NOMO-1 treated with dmso at 0.1 percent for 144 hours (cell line): ENCODE results near the gene DUSP10.

Experiments used
- DNase-seq: peaks from one replicate; lab custom pipeline; 2025; ENCODE audit not compliant: unreplicated experiment; lab: John Stamatoyannopoulos, UW

The DUSP10 gene

DNA sequence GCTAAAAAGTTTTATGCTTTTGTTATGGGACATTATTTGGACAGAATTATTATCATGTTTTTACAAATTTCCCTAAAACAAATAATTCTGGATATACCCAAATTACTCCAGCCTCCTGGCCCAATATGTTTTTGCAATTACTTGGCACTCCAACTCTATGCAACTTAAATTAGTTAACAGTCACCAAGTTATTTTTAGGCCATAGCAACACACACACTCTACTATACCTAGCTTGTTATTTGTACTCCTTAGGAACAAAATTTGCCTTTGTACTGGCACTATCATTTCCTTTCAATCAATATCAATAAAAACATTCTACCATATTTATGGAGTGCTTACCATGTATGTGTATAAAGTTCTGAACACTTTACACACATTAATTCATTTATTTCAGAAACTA is 7.7 kb downstream of the DUSP10 start:
- DNase-seq = no peak

DNA sequence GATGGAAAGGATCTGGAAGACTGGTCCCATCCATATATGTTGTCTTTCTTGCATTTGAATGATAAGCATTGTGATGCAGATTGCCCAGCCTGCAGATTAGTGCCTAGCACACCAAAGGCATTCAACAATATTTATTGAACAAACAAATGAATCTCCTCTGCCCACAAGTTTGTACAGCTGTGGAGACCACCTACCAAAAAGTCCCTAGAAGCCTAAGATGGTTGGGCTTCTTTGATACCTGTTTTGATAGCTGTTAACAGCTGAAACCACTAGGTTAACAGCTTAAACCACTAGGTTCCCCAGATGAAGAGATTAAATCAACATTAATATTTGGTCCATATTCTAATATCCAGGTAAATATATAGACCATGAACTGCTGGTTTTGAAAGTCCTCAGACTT is 9.8 kb downstream of the DUSP10 start:
- no peak for DNase-seq

DNA sequence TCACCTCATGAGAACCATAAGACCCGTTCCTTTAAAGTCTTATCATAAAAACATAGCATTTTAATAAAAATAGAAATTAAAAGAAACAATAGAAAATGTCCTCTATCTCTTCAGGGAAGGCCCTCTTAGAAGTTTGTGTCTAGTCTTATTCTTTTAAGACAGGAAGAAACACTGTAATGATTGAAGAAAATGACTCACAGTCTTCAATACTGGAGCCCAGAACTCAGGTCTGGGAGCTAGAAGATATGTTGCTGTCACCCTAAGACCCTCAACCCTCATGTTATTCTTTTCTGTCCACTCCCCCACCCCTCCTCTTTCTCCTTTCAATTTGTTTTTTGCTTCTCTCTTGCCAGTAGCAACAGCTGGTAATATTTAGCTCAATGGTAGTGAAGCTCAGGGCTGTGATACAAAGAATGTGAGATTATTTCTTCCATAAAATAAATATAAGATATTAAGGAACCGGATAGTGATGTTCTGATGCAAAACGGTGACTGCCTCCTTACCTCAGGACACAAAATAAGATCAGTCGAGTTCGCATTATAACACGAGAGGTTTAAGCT is 12.0 kb downstream of the DUSP10 start:
- DNase-seq = no peak

DNA sequence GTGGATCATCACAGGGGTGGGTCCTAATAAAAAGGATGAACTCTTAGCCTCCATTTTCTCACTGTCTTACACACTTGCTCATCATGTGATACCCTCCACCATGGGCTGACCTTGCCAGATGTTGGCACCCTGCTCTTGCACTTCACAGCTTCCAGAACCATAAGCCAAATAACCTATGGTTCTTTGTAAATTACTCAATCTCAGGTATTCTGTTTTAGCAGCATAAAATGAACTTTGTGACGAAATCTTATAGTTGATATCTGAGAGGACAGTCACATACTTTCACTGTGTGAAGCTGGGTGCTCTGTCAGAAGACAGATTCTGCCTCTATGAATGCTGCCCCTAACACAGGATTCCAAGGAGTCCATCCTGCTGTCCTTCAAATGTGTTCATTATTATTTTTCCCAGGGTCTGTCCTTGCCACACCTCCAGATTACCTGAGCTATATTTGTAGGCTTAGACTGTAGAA is 13.8 kb downstream of the DUSP10 start:
- DNase-seq = no peak

DNA sequence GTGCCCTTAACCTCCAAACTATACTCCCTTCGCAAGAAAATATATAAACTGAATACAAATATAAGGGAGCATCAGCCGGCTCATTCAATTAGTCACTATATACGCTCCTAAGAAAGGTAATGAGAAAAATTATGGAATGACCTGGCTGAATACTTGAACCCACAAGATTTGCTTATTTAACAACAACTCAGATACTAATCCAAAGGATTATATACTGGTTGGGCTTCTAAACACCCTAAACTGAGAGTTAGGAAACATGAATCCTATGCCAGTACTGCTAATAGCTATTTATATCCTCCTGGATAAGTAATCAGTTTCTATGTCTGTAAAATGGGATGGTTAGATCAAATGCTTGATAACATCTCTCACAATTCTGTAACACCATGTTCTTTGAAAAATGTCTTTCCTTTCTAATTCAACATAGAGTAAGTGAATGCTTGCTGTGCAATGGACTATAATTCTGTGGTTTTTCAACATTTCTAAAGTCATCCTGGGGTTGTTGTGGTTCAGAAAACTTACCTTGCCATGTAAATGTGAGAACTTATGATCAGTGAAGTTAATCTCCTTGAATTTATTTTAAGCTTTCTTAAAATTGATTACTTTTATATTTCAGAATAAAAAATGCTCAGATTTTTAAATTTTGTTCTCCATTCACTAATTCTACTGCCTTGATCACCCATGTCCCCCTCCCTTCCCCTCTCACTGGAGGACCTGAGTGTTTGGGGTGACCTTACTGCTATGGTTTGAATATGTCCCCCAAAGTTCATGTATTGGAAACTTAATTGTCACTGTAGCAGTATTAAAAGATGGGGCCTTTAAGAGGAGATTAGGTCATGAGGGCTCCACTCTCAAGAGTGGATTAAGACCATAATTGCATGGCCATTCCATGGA is 14.5 kb downstream of the DUSP10 start:
- DNase-seq = no peak

DNA sequence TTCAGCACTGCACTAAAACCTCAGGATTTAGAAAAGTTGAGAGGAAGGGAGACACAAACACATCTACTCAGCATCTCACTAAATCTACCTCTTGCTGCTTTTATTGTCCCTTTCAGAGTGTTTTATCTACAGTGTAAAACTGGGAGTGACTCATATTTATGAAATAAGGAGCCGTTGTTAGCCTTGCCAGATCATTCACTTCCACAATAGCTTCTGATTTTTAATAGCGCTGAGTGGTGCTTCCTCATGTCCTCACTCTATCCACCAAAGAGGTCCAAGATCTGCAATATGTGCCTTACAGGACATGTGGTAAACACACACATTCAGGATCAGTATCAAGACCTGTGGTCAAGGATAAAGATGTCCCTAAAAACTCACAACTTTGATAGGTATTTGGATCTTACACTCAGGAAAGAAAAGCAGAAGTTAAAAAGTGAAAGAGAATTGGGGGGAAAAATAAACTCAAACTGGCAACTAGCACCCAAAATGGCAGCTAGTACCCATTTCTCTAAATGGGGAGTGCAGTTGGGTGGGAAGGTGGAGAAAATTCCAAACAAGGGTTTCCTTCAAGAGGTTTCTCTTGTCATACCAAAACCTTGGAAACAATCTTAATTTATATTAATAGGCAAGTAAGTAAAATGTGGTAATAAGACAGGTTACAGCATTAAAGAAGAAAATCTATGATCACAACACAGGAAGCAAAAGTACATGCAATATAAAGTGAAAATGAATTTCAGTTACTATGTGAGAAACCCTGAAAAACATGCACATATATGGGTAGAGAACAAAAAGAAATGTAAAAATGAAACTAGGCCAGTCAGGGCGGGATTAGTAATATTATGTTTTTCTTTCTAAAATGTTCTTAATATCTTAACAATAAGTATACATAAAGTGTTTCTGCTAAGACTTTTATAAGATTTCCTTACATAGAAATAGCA is 15.9 kb downstream of the DUSP10 start:
- peak; percentile 82 for DNase-seq

DNA sequence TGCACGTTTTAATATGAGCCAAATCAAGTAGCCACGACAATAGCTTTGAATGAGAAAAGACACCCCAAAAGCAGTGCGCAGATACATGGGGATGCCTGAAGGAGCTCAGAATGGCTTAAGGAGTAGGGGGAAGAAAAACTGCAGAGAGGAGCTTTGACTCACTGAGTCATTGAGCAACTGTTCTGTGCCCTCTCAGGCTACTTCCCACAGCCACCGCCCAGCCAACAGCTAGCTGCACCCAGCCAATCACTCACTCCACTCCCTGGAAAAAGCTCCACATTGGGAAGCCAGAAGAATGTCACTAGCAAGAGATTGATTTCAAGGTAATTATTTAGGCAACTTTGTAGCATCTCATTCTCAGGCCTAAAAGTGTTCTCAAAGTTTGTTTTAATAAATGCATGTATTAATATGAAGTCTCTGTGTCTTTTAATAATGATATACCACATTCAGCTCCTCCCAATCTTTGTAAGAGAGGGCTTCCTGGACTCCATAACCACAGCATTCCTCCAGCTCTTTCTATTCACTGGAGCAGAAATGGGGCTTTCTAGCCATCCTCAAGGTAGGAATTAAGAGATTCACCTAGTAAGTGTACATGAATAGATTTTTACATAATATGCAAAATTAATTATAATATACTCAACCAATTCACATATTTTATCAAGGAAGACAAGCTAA is 16.8 kb downstream of the DUSP10 start:
- peak; percentile 54 for DNase-seq

DNA sequence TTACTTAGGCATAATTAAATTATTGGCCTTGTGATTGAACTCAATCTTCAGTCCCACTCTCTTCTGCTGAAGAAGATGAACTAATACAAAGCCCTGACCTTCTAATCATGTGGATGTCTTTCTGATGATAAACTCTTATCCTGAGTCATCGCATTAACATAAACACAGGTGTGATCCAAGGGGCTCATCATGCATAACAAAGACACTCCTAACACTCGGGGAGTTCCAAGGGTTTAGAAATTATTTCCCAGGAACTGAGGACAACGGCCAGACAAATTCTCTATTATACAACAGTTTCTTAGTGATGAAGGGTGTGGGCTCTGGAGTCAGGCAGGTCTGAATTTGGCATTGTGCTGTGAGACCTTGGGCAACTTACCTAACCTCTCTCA is 18.0 kb downstream of the DUSP10 start:
- DNase-seq = no peak

DNA sequence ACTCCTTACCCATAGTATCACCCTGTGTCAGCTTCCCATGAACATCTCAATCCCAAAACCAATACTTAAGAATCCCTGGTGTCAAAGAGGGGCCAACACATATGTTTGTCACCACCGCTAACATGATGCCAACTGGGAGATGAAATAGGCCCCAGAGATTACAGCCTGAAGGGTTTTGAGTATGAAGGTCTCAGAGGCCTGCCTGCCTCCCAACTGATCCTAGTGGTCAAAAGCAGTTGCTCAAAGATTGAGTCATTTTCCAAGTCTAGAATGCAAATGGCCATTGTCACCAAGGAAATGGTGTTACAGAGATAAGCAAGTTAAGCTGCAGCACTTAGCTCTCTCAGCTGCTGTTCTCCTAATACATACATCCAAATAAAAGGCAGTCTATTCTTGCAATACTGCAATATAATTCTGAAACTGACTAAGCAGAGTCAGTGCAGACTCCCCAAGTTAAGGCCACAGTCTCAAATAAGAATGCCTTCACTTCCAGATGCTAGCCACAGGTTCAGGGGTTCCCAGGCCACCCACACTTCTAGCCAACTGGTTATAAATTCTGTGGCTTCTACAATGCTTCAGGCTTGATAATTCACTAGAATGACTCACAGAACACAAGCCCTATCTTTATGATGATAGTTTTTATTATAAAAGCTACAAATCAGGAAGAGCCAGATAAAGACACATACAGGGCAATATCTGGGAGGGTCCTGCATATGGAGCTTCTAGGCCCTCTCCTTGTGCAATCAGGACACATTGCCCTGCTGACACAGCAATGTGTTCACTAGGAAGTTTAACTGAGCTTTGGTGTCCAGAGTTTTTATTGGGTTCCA is 18.7 kb downstream of the DUSP10 start:
- DNase-seq = no peak

DNA sequence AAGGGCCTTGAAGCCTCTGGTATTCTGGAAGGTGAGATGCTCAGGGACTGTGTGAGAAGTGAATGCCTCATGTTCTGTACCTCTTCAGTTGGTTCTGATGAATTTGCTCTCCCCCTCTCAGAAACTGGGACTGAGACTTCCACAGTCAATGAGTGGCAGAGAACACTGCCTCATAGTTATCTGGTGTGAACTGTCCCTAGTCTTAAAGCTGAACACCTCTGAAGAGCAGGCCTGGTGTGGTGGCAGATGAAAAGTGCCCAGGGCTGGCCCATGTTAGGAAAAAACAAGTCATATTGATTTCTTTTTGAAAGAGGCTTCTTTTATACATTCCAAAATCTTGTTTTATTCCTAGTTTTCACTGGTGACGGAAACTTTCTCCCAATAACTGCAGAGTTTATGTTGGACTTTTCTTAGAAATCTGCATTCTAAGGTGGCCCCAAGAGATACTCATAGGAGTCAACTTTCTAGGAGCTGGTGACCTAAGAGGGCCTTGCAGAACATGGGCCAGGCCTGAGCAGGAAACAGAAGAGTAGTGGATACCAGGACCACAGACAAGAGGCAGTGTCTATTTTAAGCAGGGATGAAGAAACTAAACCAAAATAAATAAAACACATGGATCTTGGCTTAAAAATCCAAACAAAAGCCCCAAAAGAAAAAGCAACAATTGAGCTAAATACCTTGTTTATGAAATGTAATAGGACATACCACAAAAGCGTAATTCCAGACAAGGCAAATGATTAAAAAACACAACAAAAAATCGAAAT is 19.5 kb downstream of the DUSP10 start:
- no peak for DNase-seq

DNA sequence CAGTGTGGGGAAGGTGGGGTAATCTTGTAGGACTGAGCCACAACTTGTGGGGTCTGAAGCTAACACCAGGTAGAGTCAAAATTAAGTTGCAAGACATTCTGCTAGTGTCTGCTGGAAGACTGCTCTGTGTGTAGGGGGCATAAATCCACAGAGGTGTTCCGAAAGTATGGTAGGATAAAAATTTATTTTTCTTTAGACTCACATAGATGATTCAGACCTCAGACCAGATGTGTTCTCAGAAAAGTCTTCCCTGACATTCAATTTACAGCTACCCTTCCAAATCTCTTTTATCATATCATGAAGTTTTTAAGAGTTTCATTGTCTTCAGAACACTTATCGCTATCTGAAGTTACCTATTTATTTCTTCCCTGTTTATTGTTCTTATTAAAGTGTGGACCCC is 21.3 kb downstream of the DUSP10 start:
- DNase-seq = no peak

DNA sequence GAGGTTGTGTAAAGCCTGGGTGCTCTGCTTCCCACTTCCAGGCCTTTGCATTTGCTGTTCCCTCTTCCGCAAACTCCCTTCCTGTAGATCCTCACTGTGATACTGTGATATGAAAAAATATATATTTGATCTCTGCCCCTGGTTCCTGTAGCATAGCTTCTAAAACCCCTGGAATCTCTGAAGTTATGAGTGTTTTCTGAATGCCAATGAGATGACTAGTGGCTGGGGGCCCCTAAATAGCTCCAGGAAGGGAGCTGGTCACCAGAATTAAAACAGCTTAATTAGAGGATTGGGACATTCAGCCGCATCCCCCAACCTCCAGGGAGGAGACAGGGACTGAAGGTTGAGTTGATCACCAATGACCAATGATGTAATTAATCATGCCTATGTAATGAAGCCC is 21.9 kb downstream of the DUSP10 start:
- DNase-seq = no peak

DNA sequence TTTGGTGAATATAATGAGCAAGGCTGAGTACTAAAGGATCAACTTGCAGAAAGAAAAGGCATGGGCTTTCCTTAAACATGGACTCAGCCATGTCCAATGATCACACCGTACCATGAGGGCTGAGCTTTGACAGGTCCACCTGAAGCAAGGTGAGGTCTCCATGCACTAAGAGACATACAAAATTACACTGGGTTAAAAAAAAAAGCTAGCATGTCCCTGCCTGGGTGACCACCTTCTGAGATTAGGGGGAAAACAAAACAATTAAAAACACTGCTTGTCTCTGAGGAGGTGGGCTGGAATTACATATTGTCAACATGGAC is 22.7 kb downstream of the DUSP10 start:
- DNase-seq = no peak

DNA sequence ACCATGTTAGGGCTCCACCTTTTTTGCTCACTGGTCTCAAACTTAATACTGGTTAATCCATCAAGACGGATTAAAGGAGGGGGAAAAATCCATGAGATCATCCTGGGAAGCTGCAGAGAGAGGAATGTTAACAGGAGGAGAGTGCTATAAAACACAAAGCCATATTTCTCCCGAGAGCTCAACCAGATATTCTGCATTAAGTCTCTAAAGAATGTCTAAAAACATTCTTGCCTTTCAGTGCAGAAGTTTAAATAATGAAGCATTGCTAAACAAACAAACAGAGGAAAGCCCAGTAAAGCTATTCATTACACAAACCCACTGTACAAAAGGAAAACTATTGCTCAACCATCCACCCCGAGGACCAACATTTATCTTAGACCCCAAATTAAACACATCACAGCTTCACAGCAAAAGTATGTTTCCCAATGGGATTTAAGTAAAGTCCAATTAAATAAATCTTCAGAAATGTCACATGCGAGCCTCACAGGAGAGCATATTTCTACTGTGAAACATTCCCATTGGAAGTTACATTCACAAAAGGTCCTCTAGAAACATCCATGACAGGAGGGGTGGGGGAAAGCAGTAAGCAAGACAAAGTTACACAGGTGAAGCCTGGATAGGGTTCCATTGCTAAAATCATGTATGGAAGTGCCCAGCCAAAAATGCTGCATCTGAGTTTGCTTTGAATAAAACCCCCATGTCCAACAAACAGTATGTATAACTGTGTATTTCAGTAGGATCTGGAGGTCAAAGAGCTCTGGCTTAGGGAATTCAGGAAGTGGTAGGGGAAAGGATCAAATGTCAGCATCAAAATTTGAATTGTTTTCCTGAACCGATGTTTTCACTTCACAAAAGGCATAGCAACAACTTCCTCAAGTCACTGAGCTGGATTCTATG is 23.3 kb downstream of the DUSP10 start:
- DNase-seq = no peak

DNA sequence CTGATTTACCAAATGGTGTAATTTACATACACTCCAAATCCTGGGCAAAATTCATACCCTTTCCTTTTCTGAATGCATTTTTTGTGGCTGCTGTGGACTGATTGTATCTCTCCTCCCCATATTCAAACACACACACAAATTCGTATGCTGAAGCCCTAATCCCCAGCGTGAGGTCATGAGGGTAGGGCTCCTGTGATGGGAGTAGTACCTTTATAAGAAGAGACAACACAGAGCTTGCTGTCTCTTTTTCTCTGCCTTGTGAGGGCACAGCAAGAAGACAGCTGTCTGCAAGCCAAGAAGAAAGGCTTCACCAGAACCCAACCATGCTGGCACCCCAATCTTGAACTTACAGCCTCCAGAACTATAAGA is 24.4 kb downstream of the DUSP10 start:
- DNase-seq = no peak

DNA sequence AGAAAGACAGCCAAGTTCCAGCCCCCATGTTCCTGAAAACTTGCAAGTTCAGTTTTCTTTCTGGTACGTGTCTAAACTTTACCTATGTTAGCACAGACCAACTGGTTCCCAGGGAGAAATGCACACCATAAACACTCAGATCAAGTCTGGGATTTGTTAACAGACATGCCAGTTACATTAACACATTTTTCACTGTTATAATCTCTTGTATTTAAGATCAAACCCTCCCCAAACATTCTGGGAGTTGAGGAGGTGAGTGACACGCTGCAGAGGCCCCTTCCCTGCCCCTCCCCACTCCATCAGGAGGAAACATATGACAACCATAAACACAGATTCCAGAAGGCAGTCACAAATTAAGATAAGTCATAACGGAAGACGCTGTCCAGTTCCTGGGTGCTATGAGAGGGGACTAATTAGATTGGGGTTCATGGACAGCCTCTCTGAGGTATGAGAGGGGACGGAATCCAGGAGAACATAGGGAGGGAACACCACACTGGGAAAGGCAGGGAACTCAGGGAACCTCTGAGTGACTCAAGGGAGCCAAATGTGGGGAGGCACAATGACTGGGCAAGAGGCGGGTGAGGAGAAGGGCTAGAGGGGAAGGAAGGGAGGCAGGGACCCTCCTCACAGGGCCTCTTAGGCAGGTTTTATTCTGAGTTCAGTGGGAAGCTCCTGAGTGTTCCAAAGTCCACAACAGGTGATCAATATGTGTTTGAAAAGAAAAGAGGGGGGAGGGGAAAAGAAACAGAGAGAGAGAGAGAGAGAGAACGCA is 25.0 kb downstream of the DUSP10 start:
- DNase-seq = no peak

DNA sequence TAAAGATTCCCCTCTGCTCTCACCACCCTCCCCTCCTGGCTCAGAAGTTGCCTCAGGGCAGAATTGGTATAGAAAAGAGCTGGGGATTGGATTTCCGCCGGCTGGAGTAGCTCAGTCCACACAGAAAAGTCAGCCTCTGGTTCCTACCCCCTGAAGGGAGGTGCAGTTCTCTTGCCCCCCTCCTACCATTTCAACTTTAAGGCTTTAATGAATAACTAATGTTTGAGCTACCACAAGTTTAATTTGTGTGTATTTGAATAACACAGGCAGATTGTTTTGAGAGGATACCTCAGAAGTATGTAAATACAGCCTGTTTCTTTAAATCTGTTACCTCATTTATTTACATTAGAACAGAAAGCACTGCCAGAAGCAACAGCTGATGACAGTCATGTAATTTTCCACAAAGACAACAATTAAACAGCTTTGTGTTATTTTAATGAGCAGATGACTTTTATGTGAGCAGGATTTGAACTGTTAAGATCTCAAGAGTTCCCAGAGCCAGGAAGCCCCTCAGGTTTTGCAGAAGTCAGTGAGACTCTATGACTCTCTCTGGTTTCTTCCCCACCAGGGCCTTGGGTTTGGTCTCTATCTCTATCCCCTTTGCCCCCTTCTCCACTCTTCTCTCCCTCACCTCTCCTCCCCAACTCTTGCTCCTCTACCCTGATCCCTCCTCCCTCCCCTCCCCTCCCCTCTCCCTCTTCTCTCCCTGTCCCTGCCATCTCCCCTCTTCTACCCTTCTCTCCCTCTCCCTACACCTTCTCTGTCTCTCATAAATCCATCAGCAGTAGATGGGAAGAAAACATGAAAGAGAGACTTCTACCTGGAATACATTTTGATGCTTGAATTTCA is 26.3 kb downstream of the DUSP10 start:
- DNase-seq = no peak
